GM12878 (cell line): ENCODE results near the gene CETN3. TPM values are rescaled to one million over a fixed set of nuclear protein-coding genes. Genes with fewer than 3 reads are reported as not detected.

Experiments used
- BHLHE40 ChIP-seq, 2 experiments: fragments of 450-650 bp in 1 of 2; IDR thresholded peaks; 2 replicates each; pipeline ENCODE4 v1.6.1; 2011 to 2017; ENCODE audit warnings: low read depth in 2 of 2, borderline replicate concordance in 1 of 2, improper control_type of control experiment in 1 of 2, low read length in 1 of 2, mild to moderate bottlenecking in 1 of 2
- CBX5 ChIP-seq: sonication (generic); IDR thresholded peaks from 2 replicates; pipeline ENCODE4 v1.6.1; 2016; ENCODE audit warnings: low read depth, moderate library complexity, mild to moderate bottlenecking, inconsistent platforms
- CEBPZ ChIP-seq: fragments of 150-350 bp; IDR thresholded peaks from 2 replicates; pipeline ENCODE4 v1.6.1; 2016; ENCODE audit warnings: low read depth, low read length
- CREM ChIP-seq: IDR thresholded peaks from 2 replicates; pipeline ENCODE4 v1.6.1; 2014; ENCODE audit warnings: antibody characterized with exemption, low read depth
- CUX1 ChIP-seq: IDR thresholded peaks from 2 replicates; pipeline ENCODE4 v1.6.1; 2012; ENCODE audit warnings: improper control_type of control experiment, low read depth, low read length; ENCODE audit not compliant: insufficient replicate concordance
- IRF4 ChIP-seq: IDR thresholded peaks from 2 replicates; pipeline ENCODE4 v1.6.1; 2011; ENCODE audit warnings: low read depth, low read length
- KDM1A ChIP-seq: fragments of 200-600 bp; sonication (generic); IDR thresholded peaks from 2 replicates; pipeline ENCODE4 v1.6.1; 2016; ENCODE audit warnings: borderline replicate concordance
- MEF2B ChIP-seq: fragments of 450-650 bp; IDR thresholded peaks from 2 replicates; pipeline ENCODE4 v1.6.1; 2018; ENCODE audit warnings: mild to moderate bottlenecking, moderate library complexity; ENCODE audit not compliant: partially characterized antibody, poor library complexity, severe bottlenecking
- PAX5 ChIP-seq: IDR thresholded peaks from 2 replicates; pipeline ENCODE4 v1.6.1; 2011; ENCODE audit warnings: low read depth, low read length, borderline replicate concordance
- SIN3A ChIP-seq: IDR thresholded peaks from 2 replicates; pipeline ENCODE4 v1.6.1; 2012; ENCODE audit warnings: low read depth, low read length, improper control_type of control experiment
- SUPT20H ChIP-seq: IDR thresholded peaks from 2 replicates; pipeline ENCODE4 v1.6.1; 2011; ENCODE audit warnings: low read depth, mild to moderate bottlenecking, low read length, moderate library complexity, borderline replicate concordance; ENCODE audit not compliant: control insufficient read depth
- TARDBP ChIP-seq: IDR thresholded peaks from 2 replicates; pipeline ENCODE4 v1.6.1; 2016; ENCODE audit warnings: borderline replicate concordance
- ZBTB33 ChIP-seq: fragments of 450-650 bp; IDR thresholded peaks from 2 replicates; pipeline ENCODE4 v1.6.1; 2017; ENCODE audit warnings: mild to moderate bottlenecking
- ZNF274 ChIP-seq: IDR thresholded peaks from one replicate; pipeline ENCODE4 v1.8.0; 2011; ENCODE audit not compliant: insufficient read length, insufficient read depth
- polyA plus RNA-seq, 11 experiments: library from polyadenylated mRNA; depleted of rRNA in 4 of 11; unstranded in 6 of 11; stranded (reverse) in 5 of 11; fragments of >200 nt; fragmentation: Nextera tagmentation in 4 of 11; fragmentation: Illumina TruSeq in 1 of 11; extraction: Ambion mirVana in 4 of 11; extraction: Trizol in 1 of 11; gene quantifications; 1 replicate in 1 of 11; 2 replicates in 10 of 11; pipeline versions ENCODE4 v1.2.1 to v1.2.3, GENCODE V29; 2011 to 2016; ENCODE audit warnings: inconsistent platforms in 2 of 11, missing spikeins in 2 of 11, low read depth in 1 of 11
- total RNA-seq, 4 experiments: library from RNA; depleted of rRNA in 3 of 4; stranded (reverse); fragments of >200 nt in 3 of 4; fragmentation: Illumina TruSeq in 1 of 4; extraction: Trizol in 1 of 4; gene quantifications; 2 replicates each; pipeline versions ENCODE4 v1.2.1 to v1.2.3, GENCODE V29; 2013 to 2021
- TF ChIP-seq, protein P1 (sequence below): IDR thresholded peaks from 2 replicates; pipeline ENCODE4 v1.6.1; 2011; ENCODE audit warnings: borderline replicate concordance, low read depth, mild to moderate bottlenecking, moderate library complexity, mixed read lengths, low read length; ENCODE audit not compliant: insufficient read depth; ENCODE audit errors: extremely low read length
- TF ChIP-seq, protein P2 (sequence below): fragments of 450-650 bp; IDR thresholded peaks from 2 replicates; pipeline ENCODE4 v1.6.1; 2017; ENCODE audit warnings: borderline replicate concordance

The CETN3 gene
- total and polyA plus RNA-seq, 10 of the 15 experiments (the other 5 are each of a cell fraction or from before 2014, with no cell fraction given), result 16.8 to 59.1 (median 51.8) TPM

- TF ChIP-seq CEBPZ (no peak), PAX5 (no peak), CUX1 (no peak), KDM1A (no peak), SUPT20H (no peak), SIN3A (no peak; the same call in none of the 2 replicates), ZNF274 (no peak), BHLHE40 (IDR thresholded peaks at IDR 0.05; ENCODE audit: borderline replicate concordance in 1 of 2, low read depth in 2 of 2, low read length in 1 of 2) (no peak), TARDBP (0 out of 2 replicates have a peak, but pooled peaks have one; percentile 52), CBX5 (no peak), CREM (peak; percentile 45; the same call in 1 of the 2 replicates), ZBTB33 (no peak), IRF4 (no peak), MEF2B (no peak)
- TF ChIP-seq, protein P1, sequence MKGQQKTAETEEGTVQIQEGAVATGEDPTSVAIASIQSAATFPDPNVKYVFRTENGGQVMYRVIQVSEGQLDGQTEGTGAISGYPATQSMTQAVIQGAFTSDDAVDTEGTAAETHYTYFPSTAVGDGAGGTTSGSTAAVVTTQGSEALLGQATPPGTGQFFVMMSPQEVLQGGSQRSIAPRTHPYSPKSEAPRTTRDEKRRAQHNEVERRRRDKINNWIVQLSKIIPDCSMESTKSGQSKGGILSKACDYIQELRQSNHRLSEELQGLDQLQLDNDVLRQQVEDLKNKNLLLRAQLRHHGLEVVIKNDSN, result no peak
- TF ChIP-seq, protein P2, sequence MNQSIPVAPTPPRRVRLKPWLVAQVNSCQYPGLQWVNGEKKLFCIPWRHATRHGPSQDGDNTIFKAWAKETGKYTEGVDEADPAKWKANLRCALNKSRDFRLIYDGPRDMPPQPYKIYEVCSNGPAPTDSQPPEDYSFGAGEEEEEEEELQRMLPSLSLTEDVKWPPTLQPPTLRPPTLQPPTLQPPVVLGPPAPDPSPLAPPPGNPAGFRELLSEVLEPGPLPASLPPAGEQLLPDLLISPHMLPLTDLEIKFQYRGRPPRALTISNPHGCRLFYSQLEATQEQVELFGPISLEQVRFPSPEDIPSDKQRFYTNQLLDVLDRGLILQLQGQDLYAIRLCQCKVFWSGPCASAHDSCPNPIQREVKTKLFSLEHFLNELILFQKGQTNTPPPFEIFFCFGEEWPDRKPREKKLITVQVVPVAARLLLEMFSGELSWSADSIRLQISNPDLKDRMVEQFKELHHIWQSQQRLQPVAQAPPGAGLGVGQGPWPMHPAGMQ, result no peak
These were observed 714 bp upstream of the CETN3 start (continued) for GRCh38 chr5:90410178-90410762.
